H1 (cell line): ENCODE results near the gene CHST11. TPM values are rescaled to one million over a fixed set of nuclear protein-coding genes. Genes with fewer than 3 reads are reported as not detected.
A peak's percentile ranks its signal among the peaks of the same experiment; 100 is the strongest.

Experiments
- CTCF ChIA-PET: fragments of 300-600 bp; sonication (Branson Sonifier 250); formaldehyde crosslinking; loops from one replicate; lab custom pipeline; 2021; ENCODE audit not compliant: partially characterized antibody; lab: Charles Lee
- POLR2A ChIA-PET: fragments of 300-600 bp; sonication (Branson Sonifier 250); formaldehyde crosslinking; loops from one replicate; lab custom pipeline; 2021; ENCODE audit warnings: inconsistent platforms; ENCODE audit not compliant: partially characterized antibody; lab: Charles Lee
- DNase-seq, 2 experiments: peaks; one replicate each; pipeline versions ENCODE4 v3.0.0 to v3.0.0-alpha.2; 2010 to 2022; ENCODE audit warnings: low spot score in 2 of 2, low read depth in 1 of 2, mixed read lengths in 1 of 2
- FAIRE-seq: peaks from 2 replicates; lab custom pipeline; 2011; peaks lifted over from hg19 to GRCh38; lab: Jason Lieb, UNC
- H2AFZ ChIP-seq: 2 replicates; pipeline ENCODE4 v1.8.1; 2012; ENCODE audit warnings: low read length, inconsistent platforms
- H2AK5ac ChIP-seq: 2 replicates; pipeline ENCODE4 v1.6.1; 2013; ENCODE audit warnings: low read depth, low read length
- H2BK120ac ChIP-seq: replicated peaks from 2 replicates; pipeline ENCODE3; 2013; ENCODE audit warnings: low read depth, low read length, inconsistent platforms
- H2BK12ac ChIP-seq: 2 replicates; pipeline ENCODE4 v1.6.1; 2013; ENCODE audit warnings: low read depth, low read length
- H2BK15ac ChIP-seq: 2 replicates; pipeline ENCODE4 v1.6.1; 2013; ENCODE audit warnings: low read length
- H2BK20ac ChIP-seq: 2 replicates; pipeline ENCODE4 v1.6.1; 2013; ENCODE audit warnings: low read length
- H2BK5ac ChIP-seq: 2 replicates; pipeline ENCODE4 v1.6.1; 2013; ENCODE audit warnings: low read depth, low read length
- H3K14ac ChIP-seq: 2 replicates; pipeline ENCODE4 v1.6.1; 2013; ENCODE audit warnings: inconsistent platforms; ENCODE audit not compliant: insufficient read length
- H3K18ac ChIP-seq: 2 replicates; pipeline ENCODE4 v1.6.1; 2013; ENCODE audit warnings: low read length; ENCODE audit errors: extremely low read depth
- H3K23ac ChIP-seq: 2 replicates; pipeline ENCODE4 v1.6.1; 2013; ENCODE audit warnings: inconsistent platforms; ENCODE audit not compliant: insufficient read length
- H3K23me2 ChIP-seq: 2 replicates; pipeline ENCODE4 v1.6.1; 2013; ENCODE audit warnings: low read depth, low read length
- H3K27ac ChIP-seq: 2 replicates; pipeline ENCODE4 v1.6.1; 2011; ENCODE audit warnings: low read depth, low read length, inconsistent platforms
- H3K27me3 ChIP-seq, 4 experiments: replicated peaks in 1 of 4; 1 replicate in 1 of 4; 2 replicates in 3 of 4; pipeline versions ENCODE4 v1.6.1 to v1.8.1; 2011 to 2013; ENCODE audit warnings: low read length in 3 of 4, mild to moderate bottlenecking in 3 of 4, inconsistent platforms in 2 of 4, mixed read lengths in 2 of 4, moderate library complexity in 1 of 4; ENCODE audit not compliant: control insufficient read depth in 3 of 4, insufficient read depth in 3 of 4; ENCODE audit errors: extremely low read depth in 1 of 4
- H3K36me3 ChIP-seq, 4 experiments: 2 replicates each; pipeline versions ENCODE4 v1.6.1 to v1.8.1; 2011 to 2013; ENCODE audit warnings: mild to moderate bottlenecking in 4 of 4, low read length in 3 of 4, moderate library complexity in 2 of 4, control low read depth in 1 of 4, inconsistent platforms in 1 of 4; ENCODE audit not compliant: insufficient read depth in 4 of 4, control insufficient read depth in 2 of 4
- H3K4ac ChIP-seq: replicated peaks from 2 replicates; pipeline ENCODE3; 2013; ENCODE audit warnings: low read length, low read depth, mixed read lengths, inconsistent platforms; ENCODE audit not compliant: insufficient read length
- H3K4me1 ChIP-seq, 4 experiments: replicated peaks in 1 of 4; 1 replicate in 1 of 4; 2 replicates in 3 of 4; pipeline versions ENCODE4 v1.6.1 to v1.8.1; 2011 to 2013; ENCODE audit warnings: low read length in 3 of 4, inconsistent platforms in 2 of 4, mixed read lengths in 1 of 4; ENCODE audit not compliant: insufficient read depth in 4 of 4, control insufficient read depth in 3 of 4
- H3K4me2 ChIP-seq, 2 experiments: 2 replicates each; pipeline versions ENCODE4 v1.6.1 to v1.8.1; 2011 to 2013; ENCODE audit warnings: low read depth in 2 of 2, low read length in 2 of 2, control low read depth in 1 of 2, inconsistent platforms in 1 of 2, mild to moderate bottlenecking in 1 of 2; ENCODE audit not compliant: insufficient read depth in 1 of 2
- H3K4me3 ChIP-seq, 4 experiments: fragments of 200-600, 300-600 bp in 1 of 4; sonication (generic), shearing (Covaris generic), sonication (Bioruptor Twin) in 1 of 4; 2 replicates each; pipeline versions ENCODE4 v1.5.1 to v1.8.1; 2011 to 2016; ENCODE audit warnings: low read length in 4 of 4, low read depth in 3 of 4, control low read depth in 2 of 4, inconsistent platforms in 2 of 4, mild to moderate bottlenecking in 2 of 4, mixed read lengths in 1 of 4, moderate library complexity in 1 of 4; ENCODE audit not compliant: insufficient read depth in 2 of 4; ENCODE audit errors: extremely low read depth in 1 of 4
- H3K56ac ChIP-seq: replicated peaks from 2 replicates; pipeline ENCODE3; 2013; ENCODE audit warnings: low read depth, mild to moderate bottlenecking, mixed read lengths, low read length, inconsistent platforms; ENCODE audit not compliant: insufficient read length
- H3K79me1 ChIP-seq: 2 replicates; pipeline ENCODE4 v1.6.1; 2013; ENCODE audit warnings: low read depth, low read length, control low read depth
- H3K79me2 ChIP-seq, 2 experiments: 2 replicates each; pipeline versions ENCODE4 v1.6.1 to v1.8.1; 2012 to 2013; ENCODE audit warnings: low read length in 2 of 2, mild to moderate bottlenecking in 2 of 2, inconsistent platforms in 1 of 2; ENCODE audit not compliant: insufficient read depth in 2 of 2, control insufficient read depth in 1 of 2
- H3K9ac ChIP-seq, 4 experiments: replicated peaks in 1 of 4; 1 replicate in 1 of 4; 2 replicates in 3 of 4; pipeline versions ENCODE4 v1.6.1 to v1.8.1; 2011 to 2013; ENCODE audit warnings: low read depth in 3 of 4, low read length in 3 of 4, control low read depth in 2 of 4, mild to moderate bottlenecking in 2 of 4, moderate library complexity in 2 of 4, inconsistent platforms in 1 of 4; ENCODE audit errors: extremely low read depth in 1 of 4
- H3K9me3 ChIP-seq, 2 experiments: 2 replicates each; pipeline versions ENCODE4 v1.6.1 to v1.8.1; 2012 to 2013; ENCODE audit warnings: mild to moderate bottlenecking in 2 of 2, moderate library complexity in 2 of 2, control low read depth in 1 of 2, inconsistent platforms in 1 of 2, low read depth in 1 of 2, low read length in 1 of 2, mixed read lengths in 1 of 2; ENCODE audit not compliant: insufficient read depth in 2 of 2
- H4K20me1 ChIP-seq, 2 experiments: replicated peaks in 1 of 2; 2 replicates each; pipeline versions ENCODE3 to v1.8.1; 2011 to 2013; ENCODE audit warnings: inconsistent platforms in 2 of 2, low read length in 2 of 2, mild to moderate bottlenecking in 1 of 2; ENCODE audit not compliant: insufficient read depth in 2 of 2, control insufficient read depth in 1 of 2
- H4K5ac ChIP-seq: 2 replicates; pipeline ENCODE4 v1.6.1; 2013; ENCODE audit warnings: low read length, low read depth, mixed read lengths, inconsistent platforms; ENCODE audit not compliant: insufficient read length
- H4K8ac ChIP-seq: 2 replicates; pipeline ENCODE4 v1.8.0; 2013; ENCODE audit warnings: mild to moderate bottlenecking, moderate library complexity, low read length, inconsistent platforms; ENCODE audit not compliant: insufficient read depth; ENCODE audit errors: extremely low read depth
- H4K91ac ChIP-seq: replicated peaks from 2 replicates; pipeline ENCODE3; 2013; ENCODE audit warnings: low read length, mixed read lengths, inconsistent platforms; ENCODE audit not compliant: insufficient read length
- BRCA1 ChIP-seq: IDR thresholded peaks from 2 replicates; pipeline ENCODE4 v1.6.1; 2012; ENCODE audit warnings: low read depth, low read length, improper control_type of control experiment
- CEBPB ChIP-seq: IDR thresholded peaks from 2 replicates; pipeline ENCODE4 v1.6.1; 2012; ENCODE audit warnings: low read depth, low read length
- GABPA ChIP-seq: IDR thresholded peaks from 2 replicates; pipeline ENCODE4 v1.6.1; 2011; ENCODE audit warnings: mild to moderate bottlenecking, low read length, moderate library complexity, borderline replicate concordance; ENCODE audit not compliant: insufficient read depth
- RBBP5 ChIP-seq: IDR thresholded peaks from 2 replicates; pipeline ENCODE4 v1.7.1; 2012; ENCODE audit warnings: low read depth, mild to moderate bottlenecking, inconsistent platforms, low read length, moderate library complexity, borderline replicate concordance
- SRF ChIP-seq: IDR thresholded peaks from 2 replicates; pipeline ENCODE4 v1.6.1; 2011; ENCODE audit warnings: mild to moderate bottlenecking, low read depth, low read length, moderate library complexity
- TAF1 ChIP-seq: IDR thresholded peaks from 2 replicates; pipeline ENCODE4 v1.6.1; 2011; ENCODE audit warnings: mild to moderate bottlenecking, low read depth, low read length
- TEAD4 ChIP-seq: IDR thresholded peaks from 2 replicates; pipeline ENCODE4 v1.6.1; 2012; ENCODE audit warnings: low read depth, low read length, inconsistent platforms, mixed read lengths
- WGBS, 2 experiments: shearing (Covaris generic) in 1 of 2; methylation state at CpG; one replicate each; pipeline versions ENCODE4 v1.1.6 to v1.1.7; 2013 to 2015; ENCODE audit warnings: low lambda C conversion rate in 2 of 2, mixed read lengths in 2 of 2, inconsistent platforms in 1 of 2, low coverage in 1 of 2, missing lambda C conversion rate in 1 of 2; ENCODE audit not compliant: insufficient replicate concordance in 2 of 2, insufficient coverage in 1 of 2, insufficient read length in 1 of 2; ENCODE audit errors: extremely low coverage in 1 of 2, missing lambda C conversion rate in 1 of 2; 5-methylcytosine and 5-hydroxymethylcytosine counted together
- polyA plus RNA-seq, 7 experiments: library from polyadenylated mRNA; depleted of rRNA in 3 of 7; stranded (reverse) in 5 of 7; unstranded in 2 of 7; fragments of >200 nt in 5 of 7; fragments of 200-250 nt in 2 of 7; gene quantifications; 1 replicate in 5 of 7; 2 replicates in 1 of 7; 4 replicates in 1 of 7; pipeline versions ENCODE4 v1.2.1 to v1.2.3, GENCODE V29; 2011 to 2013; ENCODE audit warnings: missing spikeins in 2 of 7, mixed read lengths in 2 of 7
- total RNA-seq: library from RNA; stranded (reverse); fragmentation: NEBNext Ultra II Directional; extraction: Animal tissue kit (Norgen Biotek cat#: 25700); gene quantifications from 2 replicates; pipeline ENCODE4 v1.2.1, GENCODE V29; 2021
- TF ChIP-seq, protein P1 (sequence below), 3 experiments: IDR thresholded peaks; 1 replicate in 2 of 3; 2 replicates in 1 of 3; pipeline versions ENCODE4 v1.5.1 to v1.6.1; 2011; ENCODE audit warnings: low read length in 3 of 3, mild to moderate bottlenecking in 3 of 3, inconsistent platforms in 2 of 3, low read depth in 1 of 3, moderate library complexity in 1 of 3; ENCODE audit not compliant: insufficient read depth in 1 of 3; ENCODE audit errors: control extremely low read depth in 1 of 3
- TF ChIP-seq, protein P2 (sequence below): IDR thresholded peaks from 2 replicates; pipeline ENCODE4 v1.6.1; 2012; ENCODE audit warnings: low read length, inconsistent platforms

CHST11 gene
- total and polyA plus RNA-seq, 2 of the 8 experiments (the other 6 are each of a cell fraction or from before 2014, with no cell fraction given) = 14.4 to 20.8 TPM

DNA sequence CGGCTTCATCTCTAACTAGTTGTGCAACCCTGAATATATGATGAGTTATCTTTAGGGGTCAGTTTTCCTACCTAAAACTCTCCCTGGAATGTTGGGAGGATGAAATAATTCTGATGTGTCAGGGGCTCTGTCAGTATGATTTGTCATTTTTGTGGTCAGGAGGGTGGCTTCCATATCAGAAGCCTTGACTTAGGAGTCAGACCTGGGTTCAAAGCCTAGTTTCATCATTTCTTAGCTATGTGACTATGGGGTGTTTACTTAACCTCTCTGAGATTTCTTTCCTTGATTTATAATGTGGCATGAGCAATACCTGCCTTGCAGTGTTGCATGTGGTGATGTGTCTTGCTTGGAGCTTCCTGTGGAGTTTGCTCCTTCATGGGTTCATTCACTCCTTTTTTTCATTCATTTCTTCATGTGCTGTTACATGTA, 146.8 kb downstream of the CHST11 start:
- no peak overlapping the region for H3K4ac ChIP-seq
- 84% methylated on average over 1 of the region's 1 CpG; no CpG with 5 or more reads in 1 of the 2 experiments for WGBS, 2 experiments
- H4K5ac ChIP-seq = no peak overlapping the region
- H2BK15ac ChIP-seq = 0 out of 2 replicates have a peak overlapping the region, but pooled peaks have one; percentile 61
- no peak overlapping the region for H3K23ac ChIP-seq
- peak overlapping the region; percentile 82; the same call in 1 of the 2 replicates for H2AK5ac ChIP-seq
- no peak overlapping the region for H3K18ac ChIP-seq
- no peak for FAIRE-seq
- peak overlapping the region; percentile 81; the same call in 1 of the 2 replicates for H2BK5ac ChIP-seq
- H2BK12ac ChIP-seq = 0 out of 2 replicates have a peak overlapping the region, but pooled peaks have one; percentile 31
- no peaks in the 10 kb centered on the region for H4K20me1 ChIP-seq
- H3K27ac ChIP-seq = no peak overlapping the region
- no peak overlapping the region for H3K9ac ChIP-seq
- no peaks in the 10 kb centered on the region for H3K27me3 ChIP-seq
- H2BK120ac ChIP-seq = no peak overlapping the region
- no peaks in the 10 kb centered on the region; a peak in 1 of 4 replicates for H3K9me3 ChIP-seq
- no peaks in the 10 kb centered on the region; the same call in 1 of the 2 replicates for H3K23me2 ChIP-seq
- no peaks in the 10 kb centered on the region for H3K36me3 ChIP-seq
- no peak overlapping the region for H3K56ac ChIP-seq
- no peak overlapping the region for H3K14ac ChIP-seq
- H4K8ac ChIP-seq = no peak overlapping the region
- ChIA-PET CTCF (interaction anchor here (0.9 to 1.1 kb wide), 3 partner anchors 28 to 222 kb away, joined by 3 to 4 read pairs (median 4); no protein-coding TSS in a partner anchor), POLR2A (no interaction called here)
- no peaks in the 10 kb centered on the region; the same call in 1 of the 2 replicates for H3K79me1 ChIP-seq
- no peak overlapping the region for H2AFZ ChIP-seq
- peaks cover 0 to 5% (median 3%) of the 10 kb centered on the region in 4 experiments; a peak in 3 of 7 replicates for H3K4me1 ChIP-seq
- H3K4me3 ChIP-seq = no peak overlapping the region
- H2BK20ac ChIP-seq = no peak overlapping the region
- no peaks in the 10 kb centered on the region for H3K79me2 ChIP-seq
- no peak for DNase-seq
- no peak overlapping the region for H4K91ac ChIP-seq
- H3K4me2 ChIP-seq = no peak overlapping the region
- TF ChIP-seq SRF (no peak), CEBPB (no peak), TAF1 (no peak), RBBP5 (no peak), GABPA (no peak), TEAD4 (no peak), BRCA1 (no peak)
- TF ChIP-seq, protein P1, sequence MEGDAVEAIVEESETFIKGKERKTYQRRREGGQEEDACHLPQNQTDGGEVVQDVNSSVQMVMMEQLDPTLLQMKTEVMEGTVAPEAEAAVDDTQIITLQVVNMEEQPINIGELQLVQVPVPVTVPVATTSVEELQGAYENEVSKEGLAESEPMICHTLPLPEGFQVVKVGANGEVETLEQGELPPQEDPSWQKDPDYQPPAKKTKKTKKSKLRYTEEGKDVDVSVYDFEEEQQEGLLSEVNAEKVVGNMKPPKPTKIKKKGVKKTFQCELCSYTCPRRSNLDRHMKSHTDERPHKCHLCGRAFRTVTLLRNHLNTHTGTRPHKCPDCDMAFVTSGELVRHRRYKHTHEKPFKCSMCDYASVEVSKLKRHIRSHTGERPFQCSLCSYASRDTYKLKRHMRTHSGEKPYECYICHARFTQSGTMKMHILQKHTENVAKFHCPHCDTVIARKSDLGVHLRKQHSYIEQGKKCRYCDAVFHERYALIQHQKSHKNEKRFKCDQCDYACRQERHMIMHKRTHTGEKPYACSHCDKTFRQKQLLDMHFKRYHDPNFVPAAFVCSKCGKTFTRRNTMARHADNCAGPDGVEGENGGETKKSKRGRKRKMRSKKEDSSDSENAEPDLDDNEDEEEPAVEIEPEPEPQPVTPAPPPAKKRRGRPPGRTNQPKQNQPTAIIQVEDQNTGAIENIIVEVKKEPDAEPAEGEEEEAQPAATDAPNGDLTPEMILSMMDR (IDR thresholded peaks at IDR 0.05; ENCODE audit: control extremely low read depth in 1 of 3, insufficient read depth in 1 of 3, low read depth in 1 of 3, low read length in 3 of 3) = no peak
- TF ChIP-seq, protein P2, sequence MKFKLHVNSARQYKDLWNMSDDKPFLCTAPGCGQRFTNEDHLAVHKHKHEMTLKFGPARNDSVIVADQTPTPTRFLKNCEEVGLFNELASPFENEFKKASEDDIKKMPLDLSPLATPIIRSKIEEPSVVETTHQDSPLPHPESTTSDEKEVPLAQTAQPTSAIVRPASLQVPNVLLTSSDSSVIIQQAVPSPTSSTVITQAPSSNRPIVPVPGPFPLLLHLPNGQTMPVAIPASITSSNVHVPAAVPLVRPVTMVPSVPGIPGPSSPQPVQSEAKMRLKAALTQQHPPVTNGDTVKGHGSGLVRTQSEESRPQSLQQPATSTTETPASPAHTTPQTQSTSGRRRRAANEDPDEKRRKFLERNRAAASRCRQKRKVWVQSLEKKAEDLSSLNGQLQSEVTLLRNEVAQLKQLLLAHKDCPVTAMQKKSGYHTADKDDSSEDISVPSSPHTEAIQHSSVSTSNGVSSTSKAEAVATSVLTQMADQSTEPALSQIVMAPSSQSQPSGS = no peak
